KMS-11 (cell line): ENCODE results near the gene C1orf52.

Experiments used
- H2AFZ ChIP-seq: fragments of 200-600 bp; sonication (generic); 2 replicates; pipeline ENCODE4 v1.6.1; 2016; ENCODE audit warnings: antibody characterized with exemption, mixed run types, low read depth
- H3K27ac ChIP-seq: fragments of 200-600 bp; sonication (generic); 2 replicates; pipeline ENCODE4 v1.6.1; 2016; ENCODE audit warnings: mild to moderate bottlenecking, mixed run types
- H3K27me3 ChIP-seq: fragments of 200-600 bp; sonication (generic); 2 replicates; pipeline ENCODE4 v1.6.1; 2017; ENCODE audit warnings: mild to moderate bottlenecking, low read depth, mixed run types, moderate library complexity; ENCODE audit not compliant: insufficient read depth
- H3K36me3 ChIP-seq: fragments of 200-600 bp; sonication (generic); 2 replicates; pipeline ENCODE4 v1.6.1; 2017; ENCODE audit warnings: mild to moderate bottlenecking, mixed run types; ENCODE audit not compliant: insufficient read depth
- H3K4me1 ChIP-seq: fragments of 200-600 bp; sonication (generic); 2 replicates; pipeline ENCODE4 v1.6.1; 2016; ENCODE audit warnings: mild to moderate bottlenecking, low read depth, mixed run types; ENCODE audit not compliant: poor library complexity, severe bottlenecking
- H3K4me2 ChIP-seq: fragments of 200-600 bp; sonication (generic); 2 replicates; pipeline ENCODE4 v1.7.0; 2016; ENCODE audit warnings: mild to moderate bottlenecking, mixed run types
- H3K4me3 ChIP-seq: fragments of 200-600 bp; sonication (generic); IDR thresholded peaks from 2 replicates; pipeline ENCODE4 v1.6.1; 2017; ENCODE audit warnings: low read depth, low read length, mixed read lengths; ENCODE audit not compliant: insufficient read depth
- H3K79me2 ChIP-seq: fragments of 200-600 bp; sonication (generic); 2 replicates; pipeline ENCODE4 v1.6.1; 2016; ENCODE audit warnings: low read depth, mixed run types; ENCODE audit not compliant: insufficient read depth
- H3K9ac ChIP-seq: fragments of 200-600 bp; sonication (generic); 2 replicates; pipeline ENCODE4 v1.6.1; 2016; ENCODE audit warnings: mild to moderate bottlenecking, mixed run types
- H4K20me1 ChIP-seq: fragments of 200-600 bp; sonication (generic); 2 replicates; pipeline ENCODE4 v1.6.1; 2016; ENCODE audit warnings: mild to moderate bottlenecking, mixed run types; ENCODE audit not compliant: insufficient read depth
- TF ChIP-seq, protein P1 (sequence below): fragments of 200-600 bp; sonication (generic); conservative IDR thresholded peaks from 2 replicates; pipeline ENCODE4 v1.6.1; 2017; ENCODE audit warnings: low read depth, mild to moderate bottlenecking, antibody characterized with exemption, low read length, moderate library complexity, mixed read lengths

Gene C1orf52

GRCh38 chr1:85259118-85259911 lies at the start of gene C1orf52:
TSS of gene C1orf52 (minus strand) at chr1:85259662. CDS start at chr1:85259633, 29 bp downstream.
- no peak within 1 kb of the TSS for H3K4me3 ChIP-seq
- H3K27ac ChIP-seq = no peak within 1 kb of the TSS

GRCh38 chr1:85308833-85309350 lies 49.4 kb upstream of the C1orf52 start:
- Histone ChIP-seq H3K36me3 (no peaks in the 10 kb centered on the region), H2AFZ (no peak overlapping the region), H3K9ac (no peak overlapping the region), H3K27ac (no peak overlapping the region), H3K4me3 (no peak overlapping the region), H3K4me2 (no peak overlapping the region), H3K79me2 (no peaks in the 10 kb centered on the region), H3K27me3 (no peaks in the 10 kb centered on the region), H3K4me1 (no peaks in the 10 kb centered on the region), H4K20me1 (no peaks in the 10 kb centered on the region)
- TF ChIP-seq, protein P1, sequence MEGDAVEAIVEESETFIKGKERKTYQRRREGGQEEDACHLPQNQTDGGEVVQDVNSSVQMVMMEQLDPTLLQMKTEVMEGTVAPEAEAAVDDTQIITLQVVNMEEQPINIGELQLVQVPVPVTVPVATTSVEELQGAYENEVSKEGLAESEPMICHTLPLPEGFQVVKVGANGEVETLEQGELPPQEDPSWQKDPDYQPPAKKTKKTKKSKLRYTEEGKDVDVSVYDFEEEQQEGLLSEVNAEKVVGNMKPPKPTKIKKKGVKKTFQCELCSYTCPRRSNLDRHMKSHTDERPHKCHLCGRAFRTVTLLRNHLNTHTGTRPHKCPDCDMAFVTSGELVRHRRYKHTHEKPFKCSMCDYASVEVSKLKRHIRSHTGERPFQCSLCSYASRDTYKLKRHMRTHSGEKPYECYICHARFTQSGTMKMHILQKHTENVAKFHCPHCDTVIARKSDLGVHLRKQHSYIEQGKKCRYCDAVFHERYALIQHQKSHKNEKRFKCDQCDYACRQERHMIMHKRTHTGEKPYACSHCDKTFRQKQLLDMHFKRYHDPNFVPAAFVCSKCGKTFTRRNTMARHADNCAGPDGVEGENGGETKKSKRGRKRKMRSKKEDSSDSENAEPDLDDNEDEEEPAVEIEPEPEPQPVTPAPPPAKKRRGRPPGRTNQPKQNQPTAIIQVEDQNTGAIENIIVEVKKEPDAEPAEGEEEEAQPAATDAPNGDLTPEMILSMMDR = no peak

More at GRCh38 chr1:85259118-85259911, at the start of gene C1orf52:
- Histone ChIP-seq H3K79me2 (peaks cover 11% of the 10 kb centered on the region; the same call in 1 of the 2 replicates), H3K36me3 (no peaks in the 10 kb centered on the region), H2AFZ (peak within 1 kb of the TSS; percentile 44), H3K9ac (peak within 1 kb of the TSS; percentile 31; the same call in 1 of the 2 replicates), H3K4me2 (peak within 1 kb of the TSS; percentile 48), H3K27me3 (no peaks in the 10 kb centered on the region), H3K4me1 (peaks cover 7% of the 10 kb centered on the region), H4K20me1 (no peaks in the 10 kb centered on the region)
- TF ChIP-seq, protein P1 = peak; percentile 83

- no peak overlapping the region for H3K9ac ChIP-seq
- H4K20me1 ChIP-seq = no peaks in the 10 kb centered on the region
- no peaks in the 10 kb centered on the region for H3K79me2 ChIP-seq
- H3K4me2 ChIP-seq = 0 out of 2 replicates have a peak overlapping the region, but pooled peaks have one; percentile 25
- no peak overlapping the region for H3K4me3 ChIP-seq
- TF ChIP-seq, protein P1 = peak; percentile 66
- H2AFZ ChIP-seq = no peak overlapping the region
- no peaks in the 10 kb centered on the region for H3K4me1 ChIP-seq
- no peaks in the 10 kb centered on the region for H3K27me3 ChIP-seq
- no peak overlapping the region for H3K27ac ChIP-seq
- H3K36me3 ChIP-seq = no peaks in the 10 kb centered on the region
Measured at GRCh38 chr1:85307987-85308832, 48.7 kb upstream of the C1orf52 start.

- no peak overlapping the region for H3K27ac ChIP-seq
- H2AFZ ChIP-seq = no peak overlapping the region
- H3K36me3 ChIP-seq = no peaks in the 10 kb centered on the region
- H3K4me1 ChIP-seq = no peaks in the 10 kb centered on the region
- H3K9ac ChIP-seq = no peak overlapping the region
- no peaks in the 10 kb centered on the region for H3K27me3 ChIP-seq
- TF ChIP-seq, protein P1 = no peak
- H3K4me2 ChIP-seq = no peak overlapping the region
- H3K4me3 ChIP-seq = no peak overlapping the region
- no peaks in the 10 kb centered on the region for H4K20me1 ChIP-seq
- H3K79me2 ChIP-seq = no peaks in the 10 kb centered on the region
Measured at GRCh38 chr1:85306236-85306635, 46.8 kb upstream of the C1orf52 start.
